ENCODE measurements around the gene PTRH2. TPM values are rescaled to one million over a fixed set of nuclear protein-coding genes. Genes with fewer than 3 reads are reported as not detected.

PTRH2 gene
- total RNA-seq = 16.6 and 18.6 TPM in 2 replicates

DNA sequence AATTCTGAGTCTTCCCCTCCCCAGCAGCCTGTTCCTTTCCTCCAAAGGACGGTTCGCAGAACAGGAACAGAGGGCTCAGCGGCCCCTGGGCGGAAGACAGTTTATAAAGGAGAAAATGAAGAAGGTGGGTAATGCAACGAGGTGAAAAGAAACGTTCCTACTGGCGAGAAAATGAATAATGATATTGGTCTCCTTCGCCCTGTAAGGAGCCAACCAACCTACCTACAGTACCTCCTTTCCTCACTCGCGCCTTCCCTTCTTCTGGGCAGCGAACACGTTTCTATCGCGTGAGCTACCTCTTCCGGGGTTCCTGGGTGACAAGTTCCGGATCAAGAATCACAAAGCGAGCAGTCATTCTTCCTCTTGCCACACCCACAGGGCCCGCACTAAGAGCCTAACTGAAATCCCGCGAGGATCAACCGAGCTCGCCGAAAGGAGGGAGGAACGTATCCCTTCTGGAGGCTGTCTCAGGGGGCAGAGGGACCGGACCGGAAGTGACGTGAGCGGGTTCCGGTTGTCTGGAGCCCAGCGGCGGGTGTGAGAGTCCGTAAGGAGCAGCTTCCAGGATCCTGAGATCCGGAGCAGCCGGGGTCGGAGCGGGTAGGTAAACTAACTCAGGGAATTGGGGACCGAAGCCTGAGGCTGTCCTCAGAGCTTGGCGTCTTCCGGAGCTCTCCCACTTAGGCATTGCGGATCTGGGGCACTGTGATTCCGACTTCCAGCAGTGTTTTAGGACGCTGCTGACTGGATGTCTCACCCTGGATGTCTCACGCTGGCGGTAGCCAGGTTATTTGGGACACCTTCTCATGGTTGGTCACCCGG lies at the start of gene PTRH2, which contains the start of gene VMP1:
Gene PTRH2, minus strand, starts transcription at position 282 of the 822 bp plus-strand sequence. CDS start 9,452 bp downstream, outside the sequence.
Gene VMP1, plus strand, starts transcription at position 506 of the 822 bp plus-strand sequence. CDS start 23,793 bp downstream, outside the sequence.

Other genes starting within 250 kb of the PTRH2 start
- gene DHX40, start 141.8 kb downstream of the PTRH2 start, total RNA-seq = 88.9 and 104 TPM in 2 replicates
- 523 and 566 TPM in 2 replicates for gene CLTC, start 87.5 kb downstream of the PTRH2 start, total RNA-seq
- 364 and 450 TPM in 2 replicates for gene VMP1, start 224 bp upstream of the PTRH2 start, total RNA-seq
- gene TUBD1, start 185.5 kb upstream of the PTRH2 start, total RNA-seq = 6.1 and 7.9 TPM in 2 replicates
- 28.8 and 31.9 TPM in 2 replicates for gene RPS6KB1, start 185.7 kb upstream of the PTRH2 start, total RNA-seq

All from articular chondrocyte of knee joint (primary cell).